HG02798 (cell line): ENCODE measurements around the gene UTS2R.
A peak's percentile ranks its signal among the peaks of the same experiment; 100 is the strongest.
"Not testable (repeated sequence)": the region's sequence is repeated elsewhere in the genome, so short reads cannot be mapped to it uniquely, and the experiment has no call there.

Source experiments
- ATAC-seq: cut with Tn5 transposase; IDR thresholded peaks from one replicate; pipeline ENCODE4 v1.9.1; 2021; ENCODE audit warnings: mild to moderate bottlenecking; ENCODE audit not compliant: unreplicated experiment, poor library complexity

UTS2R gene

DNA sequence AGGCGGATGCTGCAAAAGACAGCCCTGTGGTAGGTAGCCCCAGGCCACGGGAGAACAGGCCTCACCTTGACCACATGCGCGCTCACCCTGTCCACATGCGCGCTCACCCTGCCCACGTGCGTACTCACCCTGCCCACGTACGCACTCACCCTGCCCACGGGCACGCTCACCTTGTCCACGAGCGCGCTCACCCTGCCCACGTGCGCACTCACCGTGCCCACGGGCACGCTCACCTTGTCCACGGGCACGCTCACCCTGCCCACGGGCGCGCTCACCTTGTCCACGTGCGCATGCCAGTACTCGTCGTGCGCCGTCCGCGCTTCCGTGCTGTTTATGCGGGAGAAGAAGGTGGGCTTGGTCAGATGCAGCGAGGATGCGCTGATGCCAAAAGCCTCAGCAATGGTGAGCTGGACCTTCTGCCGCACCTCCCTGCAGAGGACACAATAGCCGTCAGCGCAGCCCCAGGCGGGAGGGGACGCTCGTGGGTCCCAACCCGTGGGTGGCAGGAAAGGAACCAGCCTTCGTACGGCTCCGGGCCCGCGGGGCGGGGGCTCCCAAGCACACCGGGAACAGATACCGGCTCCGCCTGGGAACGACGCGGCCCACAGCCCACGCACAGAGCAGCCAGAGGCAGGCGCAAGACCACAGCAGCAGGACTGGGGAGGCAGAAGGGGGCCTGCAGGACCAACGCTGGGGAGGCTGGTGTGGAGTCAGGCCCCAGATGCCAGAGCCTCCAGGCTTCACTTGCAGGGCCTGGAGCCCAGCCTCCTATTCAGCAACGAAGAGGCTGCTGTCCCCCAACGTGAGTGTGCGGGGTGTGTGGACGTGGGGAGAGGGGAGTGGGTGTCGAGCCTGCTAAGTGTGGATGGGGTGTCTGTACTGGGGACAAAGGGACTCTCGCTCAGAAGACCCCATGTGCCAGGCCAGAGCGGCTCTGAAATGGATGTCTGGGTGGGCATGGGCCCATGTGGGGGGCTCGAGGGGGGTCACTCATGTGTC, 32.4 kb downstream of the UTS2R start:
- ATAC-seq = no peak

DNA sequence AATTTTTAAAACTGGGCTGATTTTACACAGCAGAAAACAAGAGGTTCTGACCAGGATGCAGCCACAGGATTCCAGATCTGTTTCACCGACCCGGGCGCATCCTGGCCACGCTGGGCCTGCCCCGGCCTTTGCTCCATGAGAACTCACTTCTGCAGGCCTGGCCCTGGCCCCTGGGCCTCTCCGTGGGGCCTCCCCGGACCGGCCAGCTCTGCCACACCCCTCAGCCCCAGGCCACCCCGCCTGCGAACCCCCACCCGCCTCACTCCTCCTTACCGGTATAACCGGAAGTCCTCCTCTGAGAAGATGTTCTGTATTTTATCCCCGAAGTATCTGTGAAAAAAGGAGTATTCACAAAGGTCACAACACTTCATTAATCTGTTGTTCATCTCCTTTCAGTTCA, 33.5 kb downstream of the UTS2R start:
- no peak for ATAC-seq

DNA sequence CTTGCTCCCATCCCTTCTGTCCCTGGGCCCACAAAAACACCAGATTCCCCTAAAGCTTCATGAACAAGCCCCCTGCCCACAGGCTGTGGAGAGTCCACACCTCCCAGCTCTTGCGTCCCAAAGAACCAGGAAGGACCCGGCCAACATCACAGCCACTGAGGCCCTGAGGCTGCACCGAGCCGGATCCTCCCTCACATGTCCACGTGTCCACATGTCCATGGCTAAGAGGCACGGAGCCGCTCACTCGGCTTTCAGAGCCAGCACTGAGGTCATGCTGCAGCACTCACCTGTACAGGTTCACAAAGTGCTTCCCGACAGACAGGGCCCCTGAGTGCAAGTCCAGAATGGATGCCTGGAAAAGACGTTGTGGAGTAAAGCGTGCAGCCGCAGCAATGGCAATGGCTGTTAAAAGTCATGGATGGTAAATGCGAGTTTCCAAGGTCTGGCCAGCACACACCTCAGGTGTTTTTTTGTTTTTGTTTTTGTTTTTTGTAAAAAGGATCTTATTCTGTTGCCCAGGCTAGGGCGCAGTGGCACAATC, 34.6 kb downstream of the UTS2R start:
- no peak for ATAC-seq

DNA sequence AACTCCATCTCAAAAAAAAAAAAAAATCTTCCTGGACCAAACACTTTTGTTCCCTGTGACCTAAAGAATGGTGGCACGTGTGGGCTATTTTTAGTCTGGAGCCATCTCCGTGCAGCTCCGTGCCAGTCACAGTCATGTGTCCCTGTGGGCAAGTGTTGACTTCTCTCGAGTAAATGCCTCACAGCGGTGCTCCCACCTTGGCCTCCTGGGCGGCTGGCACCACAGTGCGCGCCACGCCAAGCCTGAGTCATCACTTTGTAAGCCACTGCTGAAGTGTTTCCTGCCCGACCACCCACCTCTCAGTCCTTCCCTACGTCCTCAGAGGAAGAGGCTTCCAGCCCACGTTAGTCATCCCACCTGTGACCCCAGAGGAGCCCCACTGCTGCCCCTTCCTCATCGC, 35.7 kb downstream of the UTS2R start:
- ATAC-seq = no peak

DNA sequence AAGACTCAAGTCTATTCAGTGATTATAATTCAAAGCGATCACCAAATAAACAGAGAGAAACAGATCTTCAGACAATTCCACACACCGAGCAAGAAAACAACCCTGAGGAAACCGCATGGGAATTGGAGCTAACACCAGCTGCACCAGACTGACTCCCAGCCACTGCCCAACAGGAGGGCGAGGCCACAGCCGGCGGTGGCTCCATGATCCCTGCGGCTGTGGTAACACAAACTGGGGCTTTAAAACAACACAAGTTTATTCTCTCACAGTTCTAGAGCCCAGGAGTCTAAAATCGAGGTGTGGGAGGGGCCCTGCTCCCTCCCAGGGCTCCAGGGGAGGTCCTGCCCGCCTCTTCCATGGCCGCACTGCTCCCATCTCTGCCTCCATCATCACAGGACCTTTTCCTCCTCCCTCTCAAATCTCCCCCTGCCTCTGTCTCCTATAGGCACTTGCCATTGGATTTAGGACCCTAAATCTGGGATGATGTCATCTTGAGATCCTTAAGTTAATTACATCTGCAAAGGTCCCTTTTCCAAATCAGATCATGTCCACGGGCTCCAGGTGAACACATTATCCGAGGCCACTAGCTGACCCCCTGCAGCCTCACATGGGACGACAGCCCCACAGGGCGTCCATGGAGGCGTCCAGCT, 36.8 kb downstream of the UTS2R start:
- no peak for ATAC-seq

DNA sequence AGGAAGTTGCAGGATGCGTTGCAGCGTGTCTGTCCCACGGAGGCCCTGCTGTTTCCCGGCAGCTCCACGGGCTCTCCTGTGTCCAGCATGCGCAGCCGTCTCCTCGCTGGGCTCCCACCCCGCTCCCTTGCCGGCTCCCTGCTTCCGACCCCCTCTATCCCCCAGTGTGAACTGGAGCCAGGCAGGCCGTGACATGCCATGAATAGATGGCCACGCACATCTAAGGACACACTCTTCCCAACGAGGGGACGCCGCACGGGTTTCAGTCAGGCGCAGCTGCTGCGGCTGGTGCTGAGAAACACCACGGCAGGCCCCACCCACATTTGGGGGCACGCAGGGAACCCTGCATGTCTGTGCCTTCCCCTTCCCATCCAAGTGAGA, 37.4 kb downstream of the UTS2R start:
- ATAC-seq = no peak

DNA sequence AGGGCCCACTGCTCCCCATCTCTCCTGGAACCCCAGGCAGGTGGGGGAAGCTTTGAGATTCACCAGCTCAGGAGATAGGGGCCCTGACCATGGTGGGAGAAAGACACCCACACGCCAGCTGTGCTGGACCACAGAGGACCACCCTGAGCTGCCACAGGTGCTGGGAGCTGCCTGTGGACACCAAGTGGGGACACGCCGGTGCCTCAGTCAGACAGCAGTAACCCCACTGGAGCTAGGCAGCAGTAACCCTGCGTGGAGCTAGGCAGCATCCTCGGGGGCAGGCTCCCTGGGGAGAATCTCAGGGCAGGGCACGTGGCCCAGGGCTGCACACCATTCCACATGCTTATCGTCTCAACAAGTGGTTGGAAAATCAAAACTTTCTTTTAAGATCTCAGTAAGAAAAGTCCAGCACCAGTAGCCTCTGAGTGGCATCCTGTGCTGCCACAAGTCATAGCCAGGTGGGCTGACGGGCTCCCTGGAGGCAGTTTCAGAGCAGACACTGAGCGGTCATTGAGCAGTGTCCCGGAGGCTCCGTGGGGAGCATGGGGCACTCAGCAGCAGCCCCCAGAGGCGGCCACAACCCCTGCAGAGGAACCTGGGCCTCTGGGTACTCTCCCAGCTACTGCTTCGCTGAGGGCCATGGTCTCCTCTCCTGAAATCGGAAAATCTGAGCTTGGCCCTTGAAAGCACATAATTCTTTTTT, 38.6 kb downstream of the UTS2R start:
- no peak for ATAC-seq

DNA sequence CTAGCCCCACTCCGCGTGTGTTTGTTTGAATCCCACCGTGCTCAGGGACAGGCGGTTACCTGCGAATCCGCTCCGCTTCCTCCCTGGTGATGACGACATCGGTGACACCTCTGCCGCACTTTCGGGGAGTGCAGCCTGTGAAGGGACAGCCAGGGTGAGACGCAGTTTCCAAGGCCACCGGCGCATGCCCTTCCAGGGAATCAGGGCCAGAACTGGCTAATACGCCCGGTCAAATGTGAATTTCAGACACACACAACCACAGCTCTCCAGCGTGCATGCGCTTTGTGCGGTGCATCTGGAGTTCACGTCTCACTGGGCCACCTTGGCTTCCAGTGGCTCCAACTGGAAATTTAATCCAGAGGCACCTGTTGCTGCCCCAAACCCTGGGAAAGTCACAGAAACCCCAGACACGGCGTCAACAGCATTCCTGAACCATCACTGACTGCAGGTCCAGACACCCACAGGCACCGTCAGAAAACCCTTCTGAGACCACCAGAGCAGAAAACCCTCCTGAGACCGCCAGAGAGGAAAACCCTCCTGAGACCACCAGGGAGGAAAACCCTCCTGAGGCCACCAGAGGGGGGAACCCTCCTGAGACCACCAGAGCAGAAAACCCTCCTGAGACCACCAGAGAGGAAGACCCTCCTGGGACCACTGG, 40.0 kb downstream of the UTS2R start:
- ATAC-seq = no peak

DNA sequence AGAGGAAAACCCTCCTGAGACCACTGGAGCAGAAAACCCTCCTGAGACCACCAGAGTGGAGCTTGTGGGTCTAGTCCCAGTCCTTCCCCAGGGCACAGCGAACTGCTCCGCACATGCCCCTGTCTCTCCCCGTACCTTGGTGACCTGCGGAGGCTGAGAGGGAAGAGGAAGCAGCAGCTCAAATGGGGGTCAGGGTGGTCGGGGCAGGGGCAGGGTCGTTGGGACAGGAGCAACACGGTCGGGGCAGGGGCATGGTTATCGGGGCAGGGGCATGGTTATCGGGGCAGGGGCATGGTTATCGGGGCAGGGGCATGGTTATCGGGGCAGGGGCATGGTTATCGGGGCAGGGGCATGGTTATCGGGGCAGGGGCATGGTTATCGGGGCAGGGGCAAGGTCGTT, 40.5 kb downstream of the UTS2R start:
- not testable (repeated sequence) for ATAC-seq

DNA sequence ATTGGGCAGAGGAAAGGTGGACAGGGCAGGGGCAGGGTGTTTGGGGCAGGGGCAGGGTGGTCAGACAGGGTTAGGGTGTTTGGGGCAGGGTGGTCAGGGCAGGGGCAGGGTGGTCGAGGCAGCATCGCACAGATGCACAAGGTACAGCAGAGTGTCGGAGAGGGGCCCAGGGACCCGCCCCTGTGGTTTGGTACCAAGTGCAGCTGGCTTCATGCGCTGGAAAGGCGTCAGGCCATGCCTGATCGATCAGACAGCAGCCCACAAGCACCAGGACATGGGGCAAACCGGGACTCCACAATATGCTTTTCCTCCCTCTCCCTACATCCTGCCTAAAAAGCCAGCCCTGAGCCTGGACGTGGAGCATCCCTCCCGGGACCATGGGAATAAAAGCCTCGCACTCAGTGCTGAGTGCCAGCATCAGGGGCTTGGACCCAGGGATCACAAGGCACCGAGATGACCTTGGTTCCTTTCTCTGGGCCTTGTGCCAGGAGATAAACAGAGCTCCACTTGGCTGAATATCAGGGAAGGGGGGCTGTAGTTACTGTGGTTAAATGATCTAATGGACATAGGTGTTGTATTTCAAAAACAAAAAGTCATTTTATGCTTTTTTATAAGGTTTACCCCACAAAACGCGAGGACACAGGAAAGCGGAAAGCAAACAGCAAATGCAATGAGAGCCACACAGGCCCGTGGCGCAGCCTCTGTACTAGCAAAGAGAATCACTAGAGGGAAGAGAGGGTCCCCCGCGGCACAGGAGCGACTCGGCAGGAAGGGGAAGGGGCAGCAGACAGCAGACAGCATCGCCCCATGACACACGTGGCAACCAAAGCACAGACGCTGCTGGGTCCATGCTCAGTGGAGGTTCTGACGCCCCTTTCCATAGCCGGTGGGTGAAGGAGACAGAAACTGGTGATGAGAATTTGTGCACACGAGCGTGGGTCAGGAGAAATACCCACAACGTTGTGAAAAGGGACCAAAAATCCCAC, 41.3 kb downstream of the UTS2R start:
- ATAC-seq = no peak

DNA sequence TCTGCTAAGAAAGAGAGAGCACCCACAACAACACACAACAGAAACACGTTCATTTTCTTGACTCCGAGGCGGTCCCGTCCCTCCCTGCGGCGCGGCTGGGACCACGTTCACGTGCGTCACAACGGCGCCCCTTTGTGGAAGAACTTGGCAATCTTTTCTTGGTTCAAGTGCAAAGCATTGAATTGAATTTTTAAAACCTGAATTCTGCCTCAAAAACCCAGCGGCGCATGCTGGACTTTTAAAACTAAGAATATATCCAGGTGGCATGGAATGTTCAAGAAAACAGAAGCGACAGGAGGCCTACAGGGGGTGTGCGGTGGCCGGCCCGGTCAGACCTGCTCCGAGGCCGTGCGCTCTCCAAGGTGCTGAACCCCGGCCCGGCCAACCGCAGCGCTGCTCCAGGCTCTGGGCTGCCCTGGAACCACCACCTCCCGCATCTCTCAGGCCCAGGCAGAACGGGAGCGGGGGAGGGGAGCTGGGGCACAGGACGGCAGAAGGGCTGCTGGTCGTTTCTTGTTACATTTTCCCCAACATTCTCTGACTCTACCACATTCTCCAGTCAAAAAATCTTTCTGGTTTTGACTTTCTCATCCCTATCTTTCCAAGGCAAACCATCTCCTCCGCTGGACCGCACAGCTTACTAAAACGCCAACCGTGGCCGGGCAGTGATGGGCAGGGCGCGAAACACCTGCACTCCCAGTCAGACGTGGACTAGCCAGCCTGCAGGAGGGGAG, 43.1 kb downstream of the UTS2R start:
- no peak for ATAC-seq

DNA sequence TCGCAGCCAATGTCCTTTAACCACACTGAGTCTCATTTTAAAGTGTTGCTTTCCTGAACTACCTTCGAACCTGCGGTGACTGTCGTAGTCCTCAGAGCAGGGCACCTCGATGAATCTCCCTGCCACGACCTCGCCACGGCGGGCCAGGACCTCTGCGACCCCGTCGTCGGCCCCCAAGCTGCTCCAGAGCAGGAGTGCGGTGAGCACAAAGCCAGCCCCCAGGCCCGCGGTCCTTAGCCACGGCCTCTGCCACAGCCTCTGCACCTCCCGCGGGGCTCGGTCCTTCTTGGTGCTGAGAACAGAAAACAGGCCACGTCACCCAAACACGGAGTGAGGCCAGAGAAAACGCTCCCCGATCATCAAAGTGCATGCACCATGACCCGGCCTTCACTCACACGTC, 43.8 kb downstream of the UTS2R start:
- no peak for ATAC-seq

DNA sequence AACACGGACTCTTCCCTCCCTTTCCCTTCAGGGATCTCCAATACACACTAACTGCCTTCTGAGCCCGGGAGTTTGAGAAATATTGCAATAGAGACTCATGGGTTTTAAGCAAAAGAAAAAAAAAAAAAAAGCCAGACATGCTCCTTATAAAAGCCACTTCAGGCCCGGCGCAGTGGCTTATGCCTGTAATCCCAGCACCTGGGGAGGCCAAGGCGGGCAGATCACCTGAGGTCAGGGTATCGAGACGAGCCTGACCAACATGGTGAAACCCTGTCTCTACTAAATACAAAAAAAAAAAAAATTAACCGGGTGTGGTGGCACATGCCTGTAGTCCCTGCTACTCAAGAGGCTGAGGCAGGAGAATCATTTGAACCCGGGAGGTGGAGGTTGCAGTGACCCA, 44.2 kb downstream of the UTS2R start:
- ATAC-seq = no peak

DNA sequence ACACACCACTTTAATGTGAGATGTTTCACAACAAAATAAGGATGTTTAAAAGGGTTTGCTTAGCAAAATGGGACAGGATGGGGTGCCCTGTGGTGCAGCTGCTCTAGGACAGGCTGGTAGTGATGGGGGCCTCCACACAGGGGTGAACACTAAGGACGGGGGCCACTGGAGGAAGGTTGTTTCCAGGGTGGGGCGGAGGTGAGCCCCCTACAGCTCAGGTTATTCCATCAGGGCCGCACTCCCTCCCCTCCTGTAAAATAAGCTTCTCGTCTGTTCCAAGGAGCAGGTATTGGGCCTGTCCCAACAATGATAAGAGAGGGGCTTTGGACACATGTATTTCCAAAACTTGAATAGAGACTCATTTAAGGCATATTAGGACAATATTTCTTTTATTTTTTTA, 44.7 kb downstream of the UTS2R start:
- ATAC-seq = no peak

DNA sequence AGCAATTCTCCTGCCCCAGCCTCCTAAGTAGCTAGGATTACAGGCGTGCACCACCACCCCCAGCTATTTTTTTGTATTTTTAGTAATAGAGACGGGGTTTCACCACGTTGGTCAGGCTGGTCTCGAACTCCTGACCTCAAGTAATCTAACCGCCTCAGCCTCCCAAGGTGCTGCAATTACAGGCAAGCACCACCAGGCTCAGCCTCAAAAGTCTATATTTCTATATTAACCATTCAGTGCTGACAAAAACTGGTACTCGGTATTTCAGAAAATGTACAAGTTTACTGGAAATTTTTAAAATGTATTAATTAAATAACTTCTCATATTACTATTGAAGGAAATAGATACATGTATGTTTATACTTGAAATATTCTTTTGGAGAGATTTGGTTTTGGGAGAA, 45.2 kb downstream of the UTS2R start:
- ATAC-seq = no peak

DNA sequence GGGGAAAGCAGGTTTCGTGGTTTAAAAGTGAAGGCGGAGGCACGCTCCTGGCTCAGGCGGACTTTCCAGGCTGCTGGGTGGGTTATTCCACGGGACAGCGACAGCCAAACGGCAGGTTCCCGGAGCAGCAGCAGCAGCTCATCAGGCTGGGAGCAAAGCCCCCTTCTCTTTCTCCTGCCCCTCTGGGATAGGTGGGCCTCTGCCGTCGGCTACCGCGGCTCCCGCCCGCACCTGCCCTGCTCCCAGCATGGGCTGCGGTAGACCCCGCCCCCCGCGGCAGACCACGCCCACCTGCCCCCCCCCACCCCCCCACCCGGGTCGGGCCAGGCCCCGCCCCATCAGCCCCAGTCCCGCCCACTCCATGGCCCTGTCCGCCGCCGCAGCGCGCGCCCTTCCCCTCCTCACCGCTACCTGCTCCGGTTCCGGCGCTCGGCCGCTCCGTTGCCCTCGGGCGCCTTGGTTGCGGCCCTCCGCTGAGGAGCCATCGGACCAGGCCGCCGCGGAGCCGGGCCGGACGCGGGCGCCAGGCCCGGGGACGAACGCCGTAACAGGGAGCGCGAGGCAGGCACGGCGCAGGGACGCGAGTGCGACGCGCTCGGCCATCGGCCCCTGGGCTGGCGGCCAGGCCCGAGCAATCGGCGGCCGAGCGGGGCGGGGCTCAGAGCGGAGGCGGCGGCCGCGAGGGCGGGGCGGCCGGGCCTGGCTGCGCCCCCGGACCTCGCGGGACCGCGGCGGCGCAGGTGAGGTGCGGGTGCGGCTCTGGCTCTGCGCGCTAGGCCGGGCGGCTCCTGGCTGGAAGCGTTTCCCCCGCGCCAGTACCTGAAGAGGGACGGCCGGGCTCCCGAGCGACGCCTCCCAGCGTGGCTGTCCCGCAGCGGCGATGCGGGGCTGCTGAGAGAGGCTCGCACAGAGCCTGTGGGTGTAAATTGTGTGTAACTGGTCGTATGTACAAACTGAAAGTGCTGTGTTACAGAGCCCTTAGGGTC, 46.7 kb downstream of the UTS2R start, which contains the start of the genes HEXD and OGFOD3:
Gene HEXD (plus strand): TSS at position 347 of the 986 bp plus-strand sequence. CDS start 1,453 bp downstream, outside the sequence.
Gene OGFOD3 (minus strand): TSS at position 586 of the 986 bp plus-strand sequence. CDS start 101 bp downstream, at position 485.
- peak; percentile 92 for ATAC-seq

DNA sequence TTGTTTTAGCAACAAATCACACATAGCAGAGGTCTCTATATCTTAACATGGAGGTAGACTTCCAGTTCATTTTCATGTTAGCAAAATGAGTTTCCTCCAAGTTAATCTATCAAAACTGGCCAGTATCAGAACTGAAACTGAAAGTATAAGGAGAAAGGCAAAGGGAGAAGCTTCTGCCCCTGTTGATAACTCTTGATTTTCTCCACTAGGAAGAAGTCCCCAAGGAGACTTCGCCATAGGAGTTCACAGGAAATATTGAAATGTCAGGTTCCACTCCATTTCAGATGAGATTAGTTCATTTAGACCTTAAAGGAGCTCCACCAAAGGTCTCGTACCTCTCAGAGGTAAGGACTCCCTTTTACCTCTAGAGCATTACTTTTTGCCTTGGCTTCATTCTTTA, 48.0 kb downstream of the UTS2R start:
- ATAC-seq = no peak
